WTC11 (cell line): Measurements from ENCODE around the gene SHROOM3. TPM values are rescaled to one million over a fixed set of nuclear protein-coding genes. Genes with fewer than 3 reads are reported as not detected.
A peak's percentile ranks its signal among the peaks of the same experiment; 100 is the strongest.

ENCODE experiments used
- ATAC-seq: fragments of 200-7000 bp; cut with Tn5 transposase; 2 replicates; pipeline ENCODE4 v1.10.0; 2021; ENCODE audit warnings: mild to moderate bottlenecking, moderate library complexity
- CTCF ChIA-PET: fragments of 300-600 bp; sonication (Branson Sonifier 250); formaldehyde crosslinking; loops from one replicate; lab custom pipeline; 2021; ENCODE audit warnings: antibody characterized with exemption; lab: Charles Lee
- POLR2A ChIA-PET: fragments of 350-600 bp; sonication (Branson Sonifier 250); formaldehyde crosslinking; loops from one replicate; lab custom pipeline; 2021; ENCODE audit warnings: antibody characterized with exemption; lab: Charles Lee
- DNase-seq: peaks from one replicate; pipeline ENCODE4 v3.0.0; 2021; ENCODE audit warnings: low spot score
- H3K27ac Mint-ChIP-seq: 2 replicates; pipeline ENCODE4 v1.8.0; 2021; ENCODE audit warnings: mixed read lengths
- H3K27me3 Mint-ChIP-seq: 2 replicates; pipeline ENCODE4 v1.8.0; 2021; ENCODE audit warnings: low read depth, mild to moderate bottlenecking, moderate library complexity, mixed read lengths
- H3K36me3 Mint-ChIP-seq: 2 replicates; pipeline ENCODE4 v1.8.0; 2021; ENCODE audit warnings: mixed read lengths
- H3K4me1 Mint-ChIP-seq: 2 replicates; pipeline ENCODE4 v1.8.0; 2022; ENCODE audit warnings: mixed read lengths
- H3K4me3 Mint-ChIP-seq: 2 replicates; pipeline ENCODE4 v1.8.0; 2021; ENCODE audit warnings: mild to moderate bottlenecking, moderate library complexity, mixed read lengths
- H3K9me3 Mint-ChIP-seq: 2 replicates; pipeline ENCODE4 v1.8.0; 2021; ENCODE audit warnings: mixed read lengths
- CBFB ChIP-seq: sonication (generic); formaldehyde crosslinking; IDR thresholded peaks from 2 replicates; pipeline ENCODE4 v1.8.1; 2022; ENCODE audit warnings: mild to moderate bottlenecking, low read depth, missing genetic modification reagents
- CREM ChIP-seq: sonication (generic); formaldehyde crosslinking; IDR thresholded peaks from 2 replicates; pipeline ENCODE4 v1.8.1; 2022; ENCODE audit warnings: mild to moderate bottlenecking, missing genetic modification reagents, moderate library complexity
- EMX1 ChIP-seq: fragments of 250-450 bp; sonication (Bioruptor Pico); IDR thresholded peaks from 2 replicates; pipeline ENCODE4 v1.8.0; 2021; ENCODE audit warnings: mild to moderate bottlenecking
- FOXJ3 ChIP-seq: sonication (generic); formaldehyde crosslinking; IDR thresholded peaks from 2 replicates; pipeline ENCODE4 v1.9.0; 2021; ENCODE audit warnings: missing genetic modification reagents, mild to moderate bottlenecking, borderline replicate concordance
- SMAD4 ChIP-seq: sonication (generic); formaldehyde crosslinking; IDR thresholded peaks from 2 replicates; pipeline ENCODE4 v1.8.0; 2022; ENCODE audit warnings: mild to moderate bottlenecking, missing genetic modification reagents
- TEAD4 ChIP-seq: sonication (generic); formaldehyde crosslinking; IDR thresholded peaks from 2 replicates; pipeline ENCODE4 v1.8.0; 2022; ENCODE audit warnings: mild to moderate bottlenecking, missing genetic modification reagents
- TP53 ChIP-seq: sonication (generic); formaldehyde crosslinking; IDR thresholded peaks from 2 replicates; pipeline ENCODE4 v1.8.1; 2023; ENCODE audit warnings: mild to moderate bottlenecking, missing genetic modification reagents
- ZNF121 ChIP-seq: sonication (generic); formaldehyde crosslinking; IDR thresholded peaks from 2 replicates; pipeline ENCODE4 v1.8.0; 2023; ENCODE audit warnings: missing genetic modification reagents
- ZNF671 ChIP-seq: fragments of 250-450 bp; sonication (Bioruptor Pico); IDR thresholded peaks from 2 replicates; pipeline ENCODE4 v1.8.0; 2021; ENCODE audit warnings: mild to moderate bottlenecking
- total RNA-seq: library from RNA; stranded (reverse); gene quantifications from 3 replicates; pipeline ENCODE4 v1.2.3, GENCODE V29; 2021
- TF ChIP-seq, protein P1 (sequence below): sonication (generic); formaldehyde crosslinking; IDR thresholded peaks from 2 replicates; pipeline ENCODE4 v1.8.0; 2022; ENCODE audit warnings: mild to moderate bottlenecking, missing genetic modification reagents
- TF ChIP-seq, protein P2 (sequence below): sonication (generic); formaldehyde crosslinking; IDR thresholded peaks from 2 replicates; pipeline ENCODE4 v1.8.0; 2022; ENCODE audit warnings: mild to moderate bottlenecking, missing genetic modification reagents
- TF ChIP-seq, protein P3 (sequence below): sonication (generic); formaldehyde crosslinking; IDR thresholded peaks from 2 replicates; pipeline ENCODE4 v1.8.1; 2022; ENCODE audit warnings: missing genetic modification reagents, borderline replicate concordance
- TF ChIP-seq, protein P4 (sequence below): sonication (generic); formaldehyde crosslinking; IDR thresholded peaks from 2 replicates; pipeline ENCODE4 v1.8.1; 2022; ENCODE audit warnings: low read depth, mild to moderate bottlenecking, moderate library complexity, missing genetic modification reagents, borderline replicate concordance
- TF ChIP-seq, protein P5 (sequence below): sonication (generic); formaldehyde crosslinking; IDR thresholded peaks from 2 replicates; pipeline ENCODE4 v1.8.0; 2022; ENCODE audit warnings: mild to moderate bottlenecking, missing genetic modification reagents
- TF ChIP-seq, protein P6 (sequence below): sonication (generic); formaldehyde crosslinking; IDR thresholded peaks from 2 replicates; pipeline ENCODE4 v1.8.0; 2022; ENCODE audit warnings: missing genetic modification reagents
- TF ChIP-seq, protein P7 (sequence below): sonication (generic); formaldehyde crosslinking; conservative IDR thresholded peaks from 2 replicates; pipeline ENCODE4 v1.8.1; 2022; ENCODE audit warnings: mild to moderate bottlenecking, missing genetic modification reagents
- TF ChIP-seq, protein P8 (sequence below): sonication (generic); formaldehyde crosslinking; IDR thresholded peaks from 2 replicates; pipeline ENCODE4 v1.8.0; 2023; ENCODE audit warnings: missing genetic modification reagents, mild to moderate bottlenecking, borderline replicate concordance

Gene SHROOM3
- total RNA-seq, 1 experiment from 2014 or later, result 71.9 TPM

DNA sequence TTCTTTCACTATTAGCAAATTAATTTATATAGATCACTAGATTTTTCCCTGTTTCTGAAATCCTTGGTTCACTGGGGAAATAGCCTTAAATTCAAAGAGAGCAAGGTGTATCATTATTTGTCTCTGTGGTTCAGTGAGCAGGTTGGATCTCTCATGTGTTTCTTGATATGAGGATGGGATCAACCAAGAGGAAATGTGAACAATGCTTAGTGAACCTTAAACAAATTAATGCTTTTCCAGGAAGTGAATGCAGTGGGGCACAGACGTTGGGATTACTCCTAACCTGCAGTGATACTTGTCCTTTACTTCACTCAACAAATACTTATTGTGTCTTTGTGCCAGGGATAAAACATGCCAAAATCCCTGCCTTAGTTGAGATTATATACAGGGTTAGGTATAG is 193.2 kb downstream of the SHROOM3 start:
- peaks cover 38% of the 10 kb centered on the region for H3K4me1 Mint-ChIP-seq
- peaks cover 3% of the 10 kb centered on the region; the same call in 1 of the 2 replicates for H3K9me3 Mint-ChIP-seq
- H3K36me3 Mint-ChIP-seq, result peaks cover 3% of the 10 kb centered on the region; the same call in 1 of the 2 replicates
- CTCF ChIA-PET, result interaction anchor here (0.7 to 1.5 kb wide), 3 partner anchors 9 to 101 kb away, joined by 3 to 6 read pairs (median 4); no protein-coding TSS in a partner anchor
- POLR2A ChIA-PET, result no interaction called here
- ATAC-seq (no peak), DNase-seq (no peak)
- TF ChIP-seq ZNF671 (CRISPR knock-in tag) (no peak), FOXJ3 (CRISPR knock-in tag) (no peak), EMX1 (CRISPR knock-in tag) (no peak), ZNF121 (CRISPR knock-in tag) (no peak)
- TF ChIP-seq, protein P1, sequence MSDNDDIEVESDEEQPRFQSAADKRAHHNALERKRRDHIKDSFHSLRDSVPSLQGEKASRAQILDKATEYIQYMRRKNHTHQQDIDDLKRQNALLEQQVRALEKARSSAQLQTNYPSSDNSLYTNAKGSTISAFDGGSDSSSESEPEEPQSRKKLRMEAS (CRISPR knock-in tag), result no peak
- H3K27me3 Mint-ChIP-seq, result no peaks in the 10 kb centered on the region
- H3K27ac Mint-ChIP-seq, result no peak overlapping the region
- H3K4me3 Mint-ChIP-seq, result no peak overlapping the region

DNA sequence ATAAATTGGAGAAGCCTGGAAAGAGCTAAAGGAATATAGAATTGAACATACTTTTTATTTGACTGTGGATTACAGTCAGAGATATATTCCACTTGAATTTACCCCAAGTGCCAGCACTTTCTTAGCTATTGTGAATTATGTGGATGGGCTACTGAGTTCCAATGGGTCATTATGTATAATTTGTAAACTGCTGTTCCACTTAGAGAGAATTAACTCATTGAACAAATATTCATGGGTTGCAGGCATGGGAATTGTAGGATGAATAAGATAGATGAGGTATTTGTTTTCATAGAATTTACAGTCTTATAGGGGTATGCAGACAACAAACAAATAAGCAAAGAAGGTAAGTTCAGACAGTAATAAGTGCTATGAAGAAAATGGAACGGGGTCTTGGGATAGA is 195.7 kb downstream of the SHROOM3 start:
- H3K36me3 Mint-ChIP-seq, result peaks cover 3% of the 10 kb centered on the region; the same call in 1 of the 2 replicates
- H3K4me1 Mint-ChIP-seq, result peaks cover 26% of the 10 kb centered on the region
- ChIA-PET CTCF (interaction anchor here (1.2 kb wide), 1 partner anchor 65 kb away, joined by 4 read pairs; no protein-coding TSS in a partner anchor), POLR2A (no interaction called here)
- H3K9me3 Mint-ChIP-seq, result peaks cover 3% of the 10 kb centered on the region; the same call in 1 of the 2 replicates
- no peak for ATAC-seq
- no peak overlapping the region for H3K27ac Mint-ChIP-seq
- no peak for DNase-seq
- peaks cover 2% of the 10 kb centered on the region; the same call in 1 of the 2 replicates for H3K27me3 Mint-ChIP-seq
- H3K4me3 Mint-ChIP-seq, result no peak overlapping the region
- TF ChIP-seq, protein P2, sequence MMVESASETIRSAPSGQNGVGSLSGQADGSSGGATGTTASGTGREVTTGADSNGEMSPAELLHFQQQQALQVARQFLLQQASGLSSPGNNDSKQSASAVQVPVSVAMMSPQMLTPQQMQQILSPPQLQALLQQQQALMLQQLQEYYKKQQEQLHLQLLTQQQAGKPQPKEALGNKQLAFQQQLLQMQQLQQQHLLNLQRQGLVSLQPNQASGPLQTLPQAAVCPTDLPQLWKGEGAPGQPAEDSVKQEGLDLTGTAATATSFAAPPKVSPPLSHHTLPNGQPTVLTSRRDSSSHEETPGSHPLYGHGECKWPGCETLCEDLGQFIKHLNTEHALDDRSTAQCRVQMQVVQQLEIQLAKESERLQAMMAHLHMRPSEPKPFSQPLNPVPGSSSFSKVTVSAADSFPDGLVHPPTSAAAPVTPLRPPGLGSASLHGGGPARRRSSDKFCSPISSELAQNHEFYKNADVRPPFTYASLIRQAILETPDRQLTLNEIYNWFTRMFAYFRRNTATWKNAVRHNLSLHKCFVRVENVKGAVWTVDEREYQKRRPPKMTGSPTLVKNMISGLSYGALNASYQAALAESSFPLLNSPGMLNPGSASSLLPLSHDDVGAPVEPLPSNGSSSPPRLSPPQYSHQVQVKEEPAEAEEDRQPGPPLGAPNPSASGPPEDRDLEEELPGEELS, result no peak
- no peak for TF ChIP-seq ZNF121 (CRISPR knock-in tag)
- no peak for TF ChIP-seq SMAD4 (CRISPR knock-in tag)
- TF ChIP-seq CBFB, result no peak
- no peak for TF ChIP-seq TEAD4
- TF ChIP-seq, protein P3, sequence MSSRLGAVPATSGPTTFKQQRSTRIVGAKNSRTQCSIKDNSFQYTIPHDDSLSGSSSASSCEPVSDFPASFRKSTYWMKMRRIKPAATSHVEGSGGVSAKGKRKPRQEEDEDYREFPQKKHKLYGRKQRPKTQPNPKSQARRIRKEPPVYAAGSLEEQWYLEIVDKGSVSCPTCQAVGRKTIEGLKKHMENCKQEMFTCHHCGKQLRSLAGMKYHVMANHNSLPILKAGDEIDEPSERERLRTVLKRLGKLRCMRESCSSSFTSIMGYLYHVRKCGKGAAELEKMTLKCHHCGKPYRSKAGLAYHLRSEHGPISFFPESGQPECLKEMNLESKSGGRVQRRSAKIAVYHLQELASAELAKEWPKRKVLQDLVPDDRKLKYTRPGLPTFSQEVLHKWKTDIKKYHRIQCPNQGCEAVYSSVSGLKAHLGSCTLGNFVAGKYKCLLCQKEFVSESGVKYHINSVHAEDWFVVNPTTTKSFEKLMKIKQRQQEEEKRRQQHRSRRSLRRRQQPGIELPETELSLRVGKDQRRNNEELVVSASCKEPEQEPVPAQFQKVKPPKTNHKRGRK, result no peak
- no peak for TF ChIP-seq CREM (CRISPR knock-in tag)
- TF ChIP-seq, protein P4, sequence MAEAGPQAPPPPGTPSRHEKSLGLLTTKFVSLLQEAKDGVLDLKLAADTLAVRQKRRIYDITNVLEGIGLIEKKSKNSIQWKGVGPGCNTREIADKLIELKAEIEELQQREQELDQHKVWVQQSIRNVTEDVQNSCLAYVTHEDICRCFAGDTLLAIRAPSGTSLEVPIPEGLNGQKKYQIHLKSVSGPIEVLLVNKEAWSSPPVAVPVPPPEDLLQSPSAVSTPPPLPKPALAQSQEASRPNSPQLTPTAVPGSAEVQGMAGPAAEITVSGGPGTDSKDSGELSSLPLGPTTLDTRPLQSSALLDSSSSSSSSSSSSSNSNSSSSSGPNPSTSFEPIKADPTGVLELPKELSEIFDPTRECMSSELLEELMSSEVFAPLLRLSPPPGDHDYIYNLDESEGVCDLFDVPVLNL, result no peak
- TF ChIP-seq, protein P5, sequence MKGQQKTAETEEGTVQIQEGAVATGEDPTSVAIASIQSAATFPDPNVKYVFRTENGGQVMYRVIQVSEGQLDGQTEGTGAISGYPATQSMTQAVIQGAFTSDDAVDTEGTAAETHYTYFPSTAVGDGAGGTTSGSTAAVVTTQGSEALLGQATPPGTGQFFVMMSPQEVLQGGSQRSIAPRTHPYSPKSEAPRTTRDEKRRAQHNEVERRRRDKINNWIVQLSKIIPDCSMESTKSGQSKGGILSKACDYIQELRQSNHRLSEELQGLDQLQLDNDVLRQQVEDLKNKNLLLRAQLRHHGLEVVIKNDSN (CRISPR knock-in tag), result no peak

DNA sequence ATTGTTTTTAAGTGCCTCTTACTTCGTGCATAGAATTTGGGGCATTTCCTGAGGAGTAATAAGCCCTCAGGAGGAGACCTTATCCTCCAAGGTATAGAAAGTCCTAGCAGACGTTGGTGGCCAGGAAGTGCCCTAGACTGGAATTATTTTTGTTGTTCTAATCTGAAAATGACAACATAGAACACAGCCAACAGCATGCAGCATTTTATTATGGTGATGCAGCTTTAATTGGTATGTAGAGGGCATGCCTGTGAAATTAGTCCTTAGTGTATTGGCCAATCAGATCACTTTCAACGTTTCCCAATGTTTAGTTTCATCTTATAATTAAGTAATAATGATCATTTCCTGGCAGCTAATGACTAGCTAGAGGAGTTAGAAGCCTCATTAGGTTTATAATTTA is 199.2 kb downstream of the SHROOM3 start:
- peaks cover 3% of the 10 kb centered on the region; the same call in 1 of the 2 replicates for H3K9me3 Mint-ChIP-seq
- H3K27me3 Mint-ChIP-seq, result peaks cover 2% of the 10 kb centered on the region; the same call in 1 of the 2 replicates
- peaks cover 6% of the 10 kb centered on the region; the same call in 1 of the 2 replicates for H3K36me3 Mint-ChIP-seq
- DNase-seq (no peak), ATAC-seq (0 out of 2 replicates have a peak, but pooled peaks have one; percentile 41)
- peaks cover 23% of the 10 kb centered on the region for H3K4me1 Mint-ChIP-seq
- H3K27ac Mint-ChIP-seq, result 0 out of 2 replicates have a peak overlapping the region, but pooled peaks have one; percentile 23
- CTCF ChIA-PET, result no interaction called here
- no peak overlapping the region for H3K4me3 Mint-ChIP-seq
- POLR2A ChIA-PET, result no interaction called here
- TF ChIP-seq, protein P6, sequence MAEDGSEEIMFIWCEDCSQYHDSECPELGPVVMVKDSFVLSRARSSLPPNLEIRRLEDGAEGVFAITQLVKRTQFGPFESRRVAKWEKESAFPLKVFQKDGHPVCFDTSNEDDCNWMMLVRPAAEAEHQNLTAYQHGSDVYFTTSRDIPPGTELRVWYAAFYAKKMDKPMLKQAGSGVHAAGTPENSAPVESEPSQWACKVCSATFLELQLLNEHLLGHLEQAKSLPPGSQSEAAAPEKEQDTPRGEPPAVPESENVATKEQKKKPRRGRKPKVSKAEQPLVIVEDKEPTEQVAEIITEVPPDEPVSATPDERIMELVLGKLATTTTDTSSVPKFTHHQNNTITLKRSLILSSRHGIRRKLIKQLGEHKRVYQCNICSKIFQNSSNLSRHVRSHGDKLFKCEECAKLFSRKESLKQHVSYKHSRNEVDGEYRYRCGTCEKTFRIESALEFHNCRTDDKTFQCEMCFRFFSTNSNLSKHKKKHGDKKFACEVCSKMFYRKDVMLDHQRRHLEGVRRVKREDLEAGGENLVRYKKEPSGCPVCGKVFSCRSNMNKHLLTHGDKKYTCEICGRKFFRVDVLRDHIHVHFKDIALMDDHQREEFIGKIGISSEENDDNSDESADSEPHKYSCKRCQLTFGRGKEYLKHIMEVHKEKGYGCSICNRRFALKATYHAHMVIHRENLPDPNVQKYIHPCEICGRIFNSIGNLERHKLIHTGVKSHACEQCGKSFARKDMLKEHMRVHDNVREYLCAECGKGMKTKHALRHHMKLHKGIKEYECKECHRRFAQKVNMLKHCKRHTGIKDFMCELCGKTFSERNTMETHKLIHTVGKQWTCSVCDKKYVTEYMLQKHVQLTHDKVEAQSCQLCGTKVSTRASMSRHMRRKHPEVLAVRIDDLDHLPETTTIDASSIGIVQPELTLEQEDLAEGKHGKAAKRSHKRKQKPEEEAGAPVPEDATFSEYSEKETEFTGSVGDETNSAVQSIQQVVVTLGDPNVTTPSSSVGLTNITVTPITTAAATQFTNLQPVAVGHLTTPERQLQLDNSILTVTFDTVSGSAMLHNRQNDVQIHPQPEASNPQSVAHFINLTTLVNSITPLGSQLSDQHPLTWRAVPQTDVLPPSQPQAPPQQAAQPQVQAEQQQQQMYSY, result no peak
- TF ChIP-seq, protein P1 (CRISPR knock-in tag), result no peak
- no peak for TF ChIP-seq TP53 (CRISPR knock-in tag)
- TF ChIP-seq, protein P7, sequence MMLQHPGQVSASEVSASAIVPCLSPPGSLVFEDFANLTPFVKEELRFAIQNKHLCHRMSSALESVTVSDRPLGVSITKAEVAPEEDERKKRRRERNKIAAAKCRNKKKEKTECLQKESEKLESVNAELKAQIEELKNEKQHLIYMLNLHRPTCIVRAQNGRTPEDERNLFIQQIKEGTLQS (CRISPR knock-in tag), result no peak
- TF ChIP-seq, protein P8, sequence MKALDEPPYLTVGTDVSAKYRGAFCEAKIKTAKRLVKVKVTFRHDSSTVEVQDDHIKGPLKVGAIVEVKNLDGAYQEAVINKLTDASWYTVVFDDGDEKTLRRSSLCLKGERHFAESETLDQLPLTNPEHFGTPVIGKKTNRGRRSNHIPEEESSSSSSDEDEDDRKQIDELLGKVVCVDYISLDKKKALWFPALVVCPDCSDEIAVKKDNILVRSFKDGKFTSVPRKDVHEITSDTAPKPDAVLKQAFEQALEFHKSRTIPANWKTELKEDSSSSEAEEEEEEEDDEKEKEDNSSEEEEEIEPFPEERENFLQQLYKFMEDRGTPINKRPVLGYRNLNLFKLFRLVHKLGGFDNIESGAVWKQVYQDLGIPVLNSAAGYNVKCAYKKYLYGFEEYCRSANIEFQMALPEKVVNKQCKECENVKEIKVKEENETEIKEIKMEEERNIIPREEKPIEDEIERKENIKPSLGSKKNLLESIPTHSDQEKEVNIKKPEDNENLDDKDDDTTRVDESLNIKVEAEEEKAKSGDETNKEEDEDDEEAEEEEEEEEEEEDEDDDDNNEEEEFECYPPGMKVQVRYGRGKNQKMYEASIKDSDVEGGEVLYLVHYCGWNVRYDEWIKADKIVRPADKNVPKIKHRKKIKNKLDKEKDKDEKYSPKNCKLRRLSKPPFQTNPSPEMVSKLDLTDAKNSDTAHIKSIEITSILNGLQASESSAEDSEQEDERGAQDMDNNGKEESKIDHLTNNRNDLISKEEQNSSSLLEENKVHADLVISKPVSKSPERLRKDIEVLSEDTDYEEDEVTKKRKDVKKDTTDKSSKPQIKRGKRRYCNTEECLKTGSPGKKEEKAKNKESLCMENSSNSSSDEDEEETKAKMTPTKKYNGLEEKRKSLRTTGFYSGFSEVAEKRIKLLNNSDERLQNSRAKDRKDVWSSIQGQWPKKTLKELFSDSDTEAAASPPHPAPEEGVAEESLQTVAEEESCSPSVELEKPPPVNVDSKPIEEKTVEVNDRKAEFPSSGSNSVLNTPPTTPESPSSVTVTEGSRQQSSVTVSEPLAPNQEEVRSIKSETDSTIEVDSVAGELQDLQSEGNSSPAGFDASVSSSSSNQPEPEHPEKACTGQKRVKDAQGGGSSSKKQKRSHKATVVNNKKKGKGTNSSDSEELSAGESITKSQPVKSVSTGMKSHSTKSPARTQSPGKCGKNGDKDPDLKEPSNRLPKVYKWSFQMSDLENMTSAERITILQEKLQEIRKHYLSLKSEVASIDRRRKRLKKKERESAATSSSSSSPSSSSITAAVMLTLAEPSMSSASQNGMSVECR (CRISPR knock-in tag), result no peak
